HG02870 (cell line): ENCODE data around the gene STK31.
"Not testable (repeated sequence)": the region's sequence is repeated elsewhere in the genome, so short reads cannot be mapped to it uniquely, and the experiment has no call there.

Experiments used
- ATAC-seq: cut with Tn5 transposase; IDR thresholded peaks from one replicate; pipeline ENCODE4 v1.9.1; 2021; ENCODE audit warnings: mild to moderate bottlenecking, moderate library complexity; ENCODE audit not compliant: unreplicated experiment

Gene STK31

GRCh38 chr7:23788843-23789242, 78.8 kb downstream of the STK31 start:
- ATAC-seq: no peak

- no peak for ATAC-seq
Observed at GRCh38 chr7:23791721-23792120, 81.7 kb downstream of the STK31 start.

GRCh38 chr7:23802720-23803397, 92.8 kb downstream of the STK31 start:
- no peak for ATAC-seq

GRCh38 chr7:23804707-23805106, 94.7 kb downstream of the STK31 start:
- ATAC-seq: no peak

GRCh38 chr7:23808421-23808820, 98.4 kb downstream of the STK31 start:
- ATAC-seq: no peak

GRCh38 chr7:23810099-23810498, 100.1 kb downstream of the STK31 start:
- no peak for ATAC-seq

GRCh38 chr7:23811540-23811939, 101.5 kb downstream of the STK31 start:
- no peak for ATAC-seq

- not testable (repeated sequence) for ATAC-seq
Observed at GRCh38 chr7:23828125-23828524, 118.1 kb downstream of the STK31 start.

GRCh38 chr7:23832733-23833132, 122.7 kb downstream of the STK31 start:
- ATAC-seq: not testable (repeated sequence)

GRCh38 chr7:23833405-23833804, 123.4 kb downstream of the STK31 start:
- no peak for ATAC-seq

GRCh38 chr7:23844837-23845236, 134.8 kb downstream of the STK31 start:
- ATAC-seq: not testable (repeated sequence)

GRCh38 chr7:23852135-23852534, 142.1 kb downstream of the STK31 start:
- ATAC-seq: no peak

- ATAC-seq: no peak
Observed at GRCh38 chr7:23852988-23853387, 143.0 kb downstream of the STK31 start.

GRCh38 chr7:23863209-23863787, 153.3 kb downstream of the STK31 start:
- no peak for ATAC-seq

GRCh38 chr7:23864973-23865372, 155.0 kb downstream of the STK31 start:
- no peak for ATAC-seq

- ATAC-seq: no peak
Observed at GRCh38 chr7:23873306-23873705, 163.3 kb downstream of the STK31 start.

GRCh38 chr7:23876526-23876925, 166.5 kb downstream of the STK31 start:
- ATAC-seq: not testable (repeated sequence)
